Placental epithelial cell (primary cell): ENCODE results near the gene CFAP44. TPM values are rescaled to one million over a fixed set of nuclear protein-coding genes. Genes with fewer than 3 reads are reported as not detected.

Source experiments
- small RNA-seq: library from RNA; depleted of rRNA; stranded (forward); fragments of <200 nt; gene quantifications from one replicate; pipeline ENCODE3, GENCODE V24; 2012
- total RNA-seq: library from RNA; depleted of rRNA; stranded (reverse); fragments of >200 nt; gene quantifications from 2 replicates; pipeline ENCODE4 v1.2.3, GENCODE V29; 2012

The CFAP44 gene
- 2.6 and 7.5 TPM in 2 replicates for total RNA-seq

GRCh38 chr3:113441051-113441770, at the start of gene CFAP44:
Gene CFAP44, minus strand, starts transcription at chr3:113441493. Its CDS starts 7,829 bp downstream, at chr3:113433664.

Small RNA genes within 50 kb of the gene (small RNA-seq; reads per million reads assigned to genes)
- gene MIR8076, result not detected

Other genes with a start within 250 kb of the CFAP44 start
- 5.2 and 15.7 TPM in 2 replicates for gene BOC, start 229.9 kb downstream of the CFAP44 start, total RNA-seq
- 11.3 and 15.7 TPM in 2 replicates for gene SPICE1, start 73.7 kb upstream of the CFAP44 start, total RNA-seq
- not detected in 2 replicates for gene SIDT1, start 91.1 kb upstream of the CFAP44 start, total RNA-seq